CD4-positive, alpha-beta T cell treated with Interleukin-15 for 4 hours (primary cell): Measurements from ENCODE around the gene MSN.
A peak's percentile ranks its signal among the peaks of the same experiment; 100 is the strongest.

ENCODE experiments used
- DNase-seq: peaks from one replicate; pipeline ENCODE4 v3.0.0-alpha.2; 2020; ENCODE audit warnings: low spot score

MSN gene

GRCh38 chrX:65674204-65674893 is 6.9 kb downstream of the MSN start:
- no peak for DNase-seq

- DNase-seq: no peak
Observed at GRCh38 chrX:65677954-65678469, 10.6 kb downstream of the MSN start.

DNA sequence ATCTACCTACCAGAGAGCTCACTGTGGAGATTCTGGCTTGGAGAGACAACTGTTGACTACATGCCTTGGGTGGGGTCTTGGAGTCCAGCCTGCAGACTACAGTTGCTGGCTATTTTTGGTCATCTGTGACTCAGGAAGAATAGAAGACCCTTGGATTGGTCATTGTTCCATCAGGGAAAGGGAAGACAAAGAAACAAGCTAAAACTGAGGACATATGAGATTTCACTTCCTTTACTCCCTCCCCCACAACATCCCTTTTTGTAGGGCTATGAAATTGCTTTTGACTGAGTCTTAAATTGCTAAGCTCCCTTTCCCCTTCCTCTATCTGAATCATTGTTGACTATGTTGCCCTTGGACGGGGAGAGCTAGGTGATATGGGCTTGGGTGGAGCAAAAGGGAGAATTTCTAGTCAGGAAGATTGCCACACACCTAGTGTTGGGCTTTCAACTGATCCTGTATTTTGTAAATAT is 11.7 kb downstream of the MSN start:
- no peak for DNase-seq

DNA sequence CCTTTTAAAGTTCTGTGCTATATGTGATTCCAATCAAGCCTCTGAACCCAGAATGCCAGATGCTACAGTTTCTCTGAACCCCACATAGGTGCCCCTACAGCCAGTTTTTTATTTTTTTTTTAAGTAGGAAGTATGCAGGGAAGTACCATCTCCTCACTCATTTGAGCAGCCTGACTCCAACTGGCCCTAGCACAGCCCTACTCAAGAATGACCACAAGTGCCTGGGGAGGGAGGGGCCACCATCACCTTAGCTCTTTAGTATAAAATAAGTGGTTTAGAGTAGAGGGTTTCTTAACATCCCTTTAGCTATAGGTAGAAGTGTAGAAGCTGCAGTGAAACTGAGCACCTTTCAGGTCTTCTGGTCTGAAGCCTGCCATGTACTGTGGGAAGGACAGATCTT is 14.4 kb downstream of the MSN start:
- no peak for DNase-seq

GRCh38 chrX:65685112-65685511 is 17.7 kb downstream of the MSN start:
- DNase-seq: no peak

GRCh38 chrX:65686236-65686635 is 18.8 kb downstream of the MSN start:
- DNase-seq: no peak

DNA sequence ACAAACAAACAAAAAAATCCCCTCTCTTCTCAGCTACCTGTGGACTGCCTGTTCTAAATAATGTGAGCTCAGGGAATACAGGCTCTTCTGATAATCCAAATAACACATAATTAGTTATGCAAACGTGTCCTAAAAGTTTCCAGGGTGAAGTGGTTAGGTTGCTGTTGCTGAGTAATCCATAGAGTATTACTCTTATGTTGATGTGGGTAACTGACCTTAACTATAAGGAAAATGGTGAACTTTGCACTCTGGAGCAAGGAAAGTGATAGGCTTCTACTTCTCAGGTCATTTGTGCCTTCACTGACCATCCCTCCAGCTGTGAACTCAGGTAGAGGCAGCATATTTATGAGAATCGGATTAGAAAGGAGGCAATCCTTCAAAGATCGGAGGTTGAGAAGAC is 19.9 kb downstream of the MSN start:
- DNase-seq: no peak

DNA sequence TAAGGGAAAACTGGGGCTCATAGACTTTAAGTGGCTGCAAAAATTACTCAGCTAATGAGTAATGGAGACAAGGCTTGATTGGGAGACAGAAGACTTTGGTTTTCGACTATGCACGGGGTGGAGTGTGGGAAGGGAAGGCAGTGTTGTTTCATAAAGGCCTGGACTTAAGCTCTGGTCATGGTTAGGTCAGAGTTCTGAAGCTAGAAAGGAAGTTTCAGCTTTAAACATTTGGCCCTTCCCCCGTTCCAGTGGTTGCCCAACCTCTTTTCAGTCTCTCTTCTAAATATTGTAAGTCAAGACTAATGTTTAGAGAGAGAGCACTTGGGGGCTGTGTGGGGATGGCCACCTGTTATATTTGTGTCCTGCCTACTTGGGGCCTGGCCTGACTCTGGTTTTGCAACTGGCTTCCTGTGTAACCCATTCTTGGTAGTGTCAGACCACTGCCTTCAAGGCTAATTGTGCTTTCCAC is 21.0 kb downstream of the MSN start:
- DNase-seq: no peak

DNA sequence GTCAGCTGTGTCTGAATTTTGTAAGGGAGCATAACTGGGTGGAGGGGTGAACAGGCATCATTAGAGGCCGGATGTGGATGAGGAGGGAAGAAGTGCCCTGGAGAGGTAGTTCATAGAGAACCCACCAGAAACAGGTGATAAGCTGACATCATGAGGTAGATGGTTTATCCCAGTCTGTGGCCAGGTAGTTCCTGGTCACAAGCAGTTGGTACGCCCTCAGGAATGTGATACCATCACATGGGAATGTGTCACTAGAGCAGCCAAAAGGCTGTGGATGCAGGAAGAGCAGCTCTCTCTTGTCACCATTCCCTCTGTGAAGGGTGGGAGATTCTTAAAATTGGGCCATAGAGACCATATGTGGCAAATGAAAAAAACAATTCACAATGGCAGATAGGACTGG is 21.9 kb downstream of the MSN start:
- no peak for DNase-seq

DNA sequence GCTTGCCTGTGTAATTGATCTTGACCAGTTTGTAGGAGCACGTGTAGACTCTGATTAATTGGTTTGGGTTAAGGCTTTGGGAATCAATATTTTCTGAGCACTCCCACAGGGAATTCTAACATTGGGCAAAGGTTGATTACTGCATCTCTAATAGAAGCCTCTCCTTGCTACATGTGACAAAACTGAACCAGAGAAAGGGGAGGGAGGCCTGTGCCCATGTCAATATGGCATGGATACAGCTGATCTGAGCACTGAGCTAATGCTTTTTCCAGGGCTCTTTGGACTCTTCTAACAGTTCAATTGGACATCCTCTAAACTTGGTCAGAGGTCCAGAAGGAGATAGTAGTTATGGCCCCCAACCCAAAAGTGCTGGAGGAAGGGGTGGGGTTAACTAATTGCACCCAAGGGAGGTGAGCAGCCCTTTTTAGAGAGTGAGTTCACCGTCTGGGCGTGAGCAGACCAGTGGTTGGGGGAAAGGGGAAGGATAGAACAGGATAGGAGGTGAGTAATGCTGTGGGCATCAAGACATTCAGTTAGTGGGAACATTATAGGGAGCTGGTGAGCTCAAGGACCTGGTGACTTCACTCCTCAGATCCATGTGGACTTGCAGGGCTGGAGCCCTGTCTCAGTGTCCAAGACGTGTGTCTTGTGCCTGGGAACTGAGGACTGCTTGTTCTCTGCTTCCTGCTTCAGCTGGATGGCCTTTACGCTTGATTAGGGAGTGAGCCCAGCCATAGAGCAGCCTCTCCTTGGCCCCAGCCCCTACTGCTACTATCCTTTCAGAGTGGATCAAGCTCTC is 22.8 kb downstream of the MSN start:
- DNase-seq: no peak

- no peak for DNase-seq
Observed at GRCh38 chrX:65695849-65696449, 28.5 kb downstream of the MSN start.

- DNase-seq: no peak
Observed at GRCh38 chrX:65696613-65697012, 29.2 kb downstream of the MSN start.

- DNase-seq: no peak
Observed at GRCh38 chrX:65697211-65697641, 29.8 kb downstream of the MSN start.

GRCh38 chrX:65697915-65698796 is 30.7 kb downstream of the MSN start:
- DNase-seq: peak; percentile 60

- DNase-seq: no peak
Observed at GRCh38 chrX:65702956-65703355, 35.5 kb downstream of the MSN start.

DNA sequence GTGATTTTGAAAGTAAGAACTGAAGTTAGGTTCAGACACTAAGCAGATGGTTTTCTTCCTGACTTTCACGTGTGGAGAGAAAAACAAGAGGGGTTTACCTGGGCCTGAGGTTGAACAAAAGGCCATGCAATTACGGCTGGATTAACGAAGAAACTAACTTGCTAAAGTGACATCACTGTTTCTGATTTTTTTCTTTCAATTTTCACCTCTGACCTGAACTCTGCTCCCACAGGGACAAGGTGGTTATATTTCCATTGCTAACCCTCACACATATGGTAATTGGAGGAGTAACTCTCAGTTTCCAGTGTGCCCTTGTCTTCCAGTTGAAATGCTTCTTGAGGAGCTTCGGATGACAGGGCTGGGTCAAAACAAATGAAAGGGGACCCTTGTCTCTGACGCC is 38.0 kb downstream of the MSN start:
- DNase-seq: no peak

GRCh38 chrX:65706041-65706828 is 38.8 kb downstream of the MSN start:
- peak; percentile 40 for DNase-seq

DNA sequence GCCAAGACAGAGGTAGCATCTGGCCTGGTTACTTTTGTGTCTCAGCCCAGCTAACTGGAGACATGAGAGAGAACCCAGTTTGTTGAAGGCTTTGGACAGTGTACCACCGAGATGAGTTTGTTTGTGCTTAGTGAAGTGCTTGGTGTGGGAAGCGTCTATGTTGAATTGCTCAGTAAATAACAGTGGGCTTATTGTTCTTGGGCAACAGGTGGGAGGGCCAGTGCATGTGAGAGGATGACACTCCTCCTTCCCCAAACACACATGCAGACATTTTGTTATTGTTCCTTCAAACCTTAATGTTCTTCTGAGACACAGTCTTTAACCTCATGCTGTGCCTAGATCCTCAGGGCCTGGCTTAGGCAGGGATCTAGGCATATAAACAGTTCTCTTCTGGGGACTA is 39.7 kb downstream of the MSN start:
- no peak for DNase-seq

- no peak for DNase-seq
Observed at GRCh38 chrX:65712005-65712806, 44.8 kb downstream of the MSN start.

GRCh38 chrX:65718538-65718937 is 51.1 kb downstream of the MSN start:
- no peak for DNase-seq
